ENCODE data around the gene EAF1.
"Not testable (repeated sequence)": the region's sequence is repeated elsewhere in the genome, so short reads cannot be mapped to it uniquely, and the experiment has no call there.

EAF1 gene

DNA sequence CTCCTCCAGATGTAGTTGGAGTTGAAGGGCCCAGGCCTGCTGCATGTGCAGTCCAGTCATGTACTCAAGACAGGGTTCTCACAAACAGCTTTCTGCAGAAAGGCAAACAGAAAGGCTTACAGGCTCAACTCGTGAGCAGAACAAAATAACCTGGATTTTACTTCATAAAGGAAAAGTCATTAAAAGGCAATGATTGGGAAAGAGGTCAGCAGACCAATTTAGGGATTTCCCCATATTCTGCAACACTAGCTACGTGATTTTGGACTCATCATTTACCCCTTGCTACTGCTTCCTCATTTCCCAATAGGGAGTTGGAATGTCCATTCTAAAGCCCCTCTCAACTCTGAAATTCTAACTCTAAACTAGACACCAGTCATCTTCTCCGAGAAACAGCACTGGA is 18.2 kb upstream of the EAF1 start:
- no peak for DNase-seq

DNA sequence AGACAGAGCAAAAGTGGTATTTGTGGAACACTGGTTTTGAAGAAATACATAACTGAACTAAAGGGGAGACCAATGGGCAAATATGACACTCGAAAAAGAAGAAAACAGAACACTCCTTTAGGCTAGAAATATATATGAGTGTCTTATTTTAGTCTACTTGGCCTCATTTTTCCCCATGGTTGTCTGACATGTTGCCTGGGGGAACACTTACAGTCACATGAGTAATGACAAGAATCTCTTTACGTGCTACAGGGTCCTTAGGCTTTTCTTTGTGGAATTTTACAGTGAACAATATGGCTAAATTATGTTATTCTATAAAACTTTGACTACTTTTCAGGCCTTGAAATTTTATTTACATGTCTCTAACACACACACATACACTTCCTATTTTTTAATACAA is 17.6 kb upstream of the EAF1 start:
- no peak for DNase-seq

DNA sequence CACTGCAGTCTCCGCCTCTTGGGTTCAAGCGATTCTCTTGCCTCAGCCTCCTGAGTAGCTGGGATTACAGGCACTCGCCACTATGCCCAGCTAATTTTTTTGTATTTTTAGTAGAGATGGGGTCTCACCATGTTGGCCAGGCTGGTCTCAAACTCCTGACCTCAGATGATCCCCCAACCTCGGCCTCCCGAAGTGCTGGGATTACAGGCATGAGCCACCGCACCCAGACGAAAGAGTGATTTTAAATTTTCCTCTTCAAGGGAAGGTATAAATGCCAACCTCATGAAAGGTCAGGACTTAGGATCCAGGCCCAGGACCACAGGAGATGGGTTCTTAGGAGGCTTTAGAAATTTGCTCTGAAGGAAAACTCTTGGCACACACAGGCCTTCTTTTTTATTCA is 16.4 kb upstream of the EAF1 start:
- DNase-seq = not testable (repeated sequence)

- no peak for DNase-seq
These were observed 6.5 kb upstream of the EAF1 start for GRCh38 chr3:15420871-15421270.

DNA sequence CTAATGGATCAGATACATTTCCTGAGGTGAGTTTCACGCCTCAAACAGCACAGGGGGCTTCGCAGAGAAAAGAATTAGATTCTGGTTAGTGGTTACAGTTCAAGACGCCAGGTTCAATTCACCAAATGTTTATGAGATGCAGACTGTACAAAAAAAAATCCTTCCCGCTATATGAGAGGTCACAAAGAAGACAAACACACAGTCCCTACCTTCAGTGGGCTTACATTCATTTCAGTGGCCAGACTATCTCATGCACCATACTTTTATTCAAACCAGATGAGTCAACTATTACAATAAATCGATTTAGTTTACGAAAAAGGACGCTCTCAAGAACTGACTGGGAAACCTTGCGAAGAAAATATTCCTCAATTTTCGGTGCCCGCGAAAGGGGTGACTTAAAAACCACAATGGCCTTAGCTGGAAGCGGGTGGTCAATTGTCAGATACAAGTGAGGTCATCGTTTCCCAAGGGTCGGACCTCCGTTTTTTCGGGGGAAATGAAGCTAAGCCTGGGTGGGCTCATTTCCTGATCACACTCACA is 749 bp upstream of the EAF1 start:
- no peak for DNase-seq

DNA sequence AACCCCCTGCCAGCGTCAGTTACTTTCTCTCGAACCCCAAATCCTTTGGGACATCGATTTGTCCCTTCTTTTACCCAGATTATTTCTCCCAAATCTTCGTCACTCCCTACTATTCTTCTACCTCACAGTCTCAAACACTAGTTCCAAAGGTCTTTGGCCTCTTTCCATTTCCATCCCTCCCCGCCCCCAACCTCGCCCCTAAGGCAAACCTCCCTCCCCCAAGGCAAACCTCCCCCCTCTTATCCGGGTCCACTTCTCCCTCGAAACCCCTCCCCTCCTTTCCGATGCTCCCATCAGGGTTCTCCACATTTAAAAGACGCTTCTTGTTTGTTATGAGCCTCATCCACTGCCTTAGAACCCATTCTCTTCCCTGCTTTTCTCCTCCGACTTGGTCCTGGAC is 583 bp downstream of the EAF1 start:
- DNase-seq = no peak

DNA sequence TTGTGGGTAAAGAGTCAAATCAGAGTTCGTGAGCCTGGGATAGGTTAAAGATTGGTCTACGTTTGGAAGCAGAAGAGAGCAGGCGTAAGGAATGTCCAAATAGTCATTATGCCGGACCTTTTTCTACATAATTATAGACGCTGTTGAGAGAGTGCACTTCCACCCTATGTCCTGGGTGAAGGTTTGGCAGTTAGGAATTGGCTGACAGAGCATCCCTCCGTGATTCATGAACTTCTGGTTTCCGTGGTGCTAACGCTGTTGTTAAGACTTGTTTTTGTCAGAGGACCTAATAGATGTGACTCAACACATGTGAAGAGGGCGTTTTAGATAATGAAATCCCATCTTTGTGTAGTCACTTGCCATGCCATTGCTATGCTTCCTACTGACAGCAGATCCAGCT is 1.1 kb downstream of the EAF1 start:
- DNase-seq = no peak

GRCh38 chr3:15429080-15429479 is 1.7 kb downstream of the EAF1 start:
- no peak for DNase-seq

- DNase-seq = no peak
These were observed 3.2 kb downstream of the EAF1 start for GRCh38 chr3:15430624-15431023.

- DNase-seq = no peak
These were observed 3.9 kb downstream of the EAF1 start for GRCh38 chr3:15431256-15431837.

DNA sequence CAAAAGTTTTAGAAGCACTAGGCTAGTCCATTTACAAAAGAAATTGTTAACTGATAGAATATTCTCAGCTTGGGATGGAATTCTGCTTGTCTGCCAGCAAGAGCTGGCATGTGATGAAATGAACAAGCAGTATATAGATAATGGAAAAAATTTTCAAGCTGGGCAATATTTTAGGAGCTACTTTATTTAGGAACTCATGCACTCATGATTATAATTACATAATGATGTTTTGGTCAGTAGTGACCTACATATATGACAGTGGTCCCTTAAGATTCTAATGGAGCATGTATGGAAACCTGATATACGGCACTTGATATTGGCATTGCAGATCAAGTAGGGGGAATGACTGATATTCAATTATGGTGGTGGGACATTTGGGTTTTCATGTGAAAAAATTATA is 6.1 kb downstream of the EAF1 start:
- no peak for DNase-seq

DNA sequence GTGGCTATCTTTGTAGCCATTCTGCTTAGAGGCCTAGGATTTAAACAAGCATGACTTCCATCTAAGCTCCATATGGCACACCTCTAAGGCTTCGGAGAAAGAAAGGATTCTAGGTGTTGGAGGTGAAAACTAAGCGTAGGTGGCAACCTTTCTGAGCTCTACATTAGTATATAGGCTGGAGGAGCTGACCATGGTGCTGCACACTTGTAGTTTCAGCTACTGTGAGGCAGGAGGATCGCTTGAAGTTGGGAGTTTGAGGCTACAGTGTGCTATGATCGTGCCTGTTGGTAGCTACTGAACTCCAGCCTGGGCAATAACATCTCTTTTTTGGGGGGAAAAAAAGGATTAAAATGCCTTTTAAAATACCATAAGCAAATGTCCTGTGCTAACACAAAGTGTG is 7.4 kb downstream of the EAF1 start:
- no peak for DNase-seq

- DNase-seq = no peak
These were observed 8.8 kb downstream of the EAF1 start for GRCh38 chr3:15436246-15436645.

- DNase-seq = no peak
These were observed 11.6 kb downstream of the EAF1 start for GRCh38 chr3:15438983-15439382.

DNA sequence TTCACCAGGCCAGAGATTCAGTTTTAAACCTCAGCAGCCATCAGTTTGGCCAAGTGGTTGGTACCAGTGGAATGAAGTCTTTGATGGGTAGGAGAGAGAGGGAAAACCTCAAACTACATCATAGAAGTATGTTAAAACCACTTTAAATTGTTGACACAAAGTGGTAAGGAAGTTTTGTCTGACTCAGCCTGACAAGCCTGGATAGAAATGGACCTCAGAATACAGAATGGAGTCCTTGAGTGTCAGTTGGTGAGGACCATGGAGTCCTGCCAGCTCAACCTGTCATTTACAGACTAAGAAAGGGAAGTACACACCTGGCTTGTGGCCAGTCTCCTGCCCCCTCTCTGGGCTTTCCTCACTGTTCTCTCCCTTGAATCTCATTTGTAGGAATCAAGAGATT is 12.1 kb downstream of the EAF1 start:
- no peak for DNase-seq

DNA sequence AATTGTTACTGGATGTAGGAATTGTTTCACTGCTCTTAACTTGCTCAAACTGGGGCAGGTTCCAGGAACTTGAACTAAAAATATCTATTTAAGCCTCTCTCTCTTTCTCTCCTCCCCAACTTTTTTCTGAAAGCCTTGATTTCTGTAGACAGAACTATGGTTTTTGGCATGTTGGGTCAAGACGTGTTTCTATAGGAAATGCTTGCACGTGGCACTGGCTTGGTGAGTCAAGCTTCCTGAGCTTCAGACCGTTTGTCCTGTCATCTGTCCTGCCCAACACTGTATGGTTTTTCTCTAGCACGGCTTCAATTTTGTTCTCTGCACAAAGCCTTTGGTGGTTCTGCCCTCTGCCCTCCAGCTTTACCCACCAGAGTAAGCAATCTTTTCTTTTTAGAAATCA is 13.5 kb downstream of the EAF1 start:
- no peak for DNase-seq

GRCh38 chr3:15443826-15444524 is 16.6 kb downstream of the EAF1 start:
- no peak for DNase-seq

DNA sequence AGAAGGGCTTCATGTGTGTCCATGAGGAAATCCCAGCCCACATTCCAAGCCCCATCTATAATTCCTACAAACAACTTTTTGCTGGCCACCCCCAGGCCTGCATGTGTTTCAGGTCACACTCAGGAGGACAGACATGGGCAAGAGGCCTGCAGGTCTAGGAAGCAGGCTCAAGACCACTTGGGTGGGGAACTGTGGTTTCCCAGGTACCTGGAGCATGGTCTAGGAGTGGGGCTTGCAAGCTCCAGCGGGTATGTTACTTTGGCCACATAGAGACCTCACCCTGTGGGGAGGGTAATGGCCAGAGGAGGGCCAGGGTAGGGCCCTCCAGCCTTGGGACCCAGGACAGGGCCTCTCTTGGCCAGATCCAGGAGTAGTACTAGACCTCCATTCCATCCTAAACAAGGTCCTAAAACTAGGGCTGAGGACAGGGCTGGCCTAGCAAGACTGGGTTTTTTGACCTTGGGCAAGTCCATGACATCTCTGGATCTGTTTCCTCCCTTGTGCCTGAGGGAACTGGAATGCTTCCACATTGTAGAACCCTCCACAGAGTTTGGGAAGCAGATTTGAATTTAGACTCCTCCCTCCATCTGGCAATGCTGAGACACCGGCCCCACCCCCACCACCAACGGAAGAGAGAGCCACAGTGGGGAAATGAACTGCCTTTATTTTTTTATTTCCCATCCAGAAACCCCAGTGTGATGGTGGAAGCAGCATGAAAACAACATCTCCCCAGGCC is 22.3 kb downstream of the EAF1 start:
- DNase-seq = no peak

DNA sequence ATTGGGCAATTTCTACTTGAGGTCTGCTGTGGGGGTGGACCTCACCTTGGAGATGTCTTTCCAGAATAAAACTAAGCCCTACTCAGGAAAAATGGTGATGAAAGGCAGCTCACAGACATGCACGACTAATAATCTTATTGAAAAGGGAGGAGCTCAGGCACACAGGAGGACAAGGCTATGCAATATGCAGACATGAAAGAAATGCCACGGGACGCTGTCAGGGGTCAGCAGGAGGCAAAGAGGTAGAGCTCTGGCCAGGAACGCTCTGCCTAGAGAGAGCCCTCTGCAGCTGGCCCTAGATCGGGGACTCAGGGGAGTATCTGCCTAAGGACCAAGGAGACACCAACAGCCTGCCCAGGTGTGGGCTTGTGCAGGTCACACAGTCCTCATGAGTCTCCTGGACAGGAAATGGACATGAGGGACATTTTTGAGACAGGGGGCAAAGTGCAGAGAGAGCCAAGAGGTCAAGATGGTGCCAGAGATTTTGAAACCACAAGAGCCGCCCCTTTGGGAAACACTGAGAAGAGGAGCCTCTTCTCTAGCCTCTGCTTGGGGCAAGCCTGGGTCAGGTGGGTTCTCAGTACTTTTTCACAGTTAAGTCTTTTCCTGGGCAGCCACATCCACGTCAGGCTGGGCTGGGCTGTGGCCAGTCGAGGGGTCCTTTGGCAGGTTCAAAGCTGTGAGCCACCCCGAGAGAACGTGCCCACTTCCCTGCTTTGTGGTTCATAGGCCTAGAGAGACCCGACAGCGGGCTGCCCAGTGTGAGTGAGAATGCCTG is 23.2 kb downstream of the EAF1 start:
- DNase-seq = no peak

DNA sequence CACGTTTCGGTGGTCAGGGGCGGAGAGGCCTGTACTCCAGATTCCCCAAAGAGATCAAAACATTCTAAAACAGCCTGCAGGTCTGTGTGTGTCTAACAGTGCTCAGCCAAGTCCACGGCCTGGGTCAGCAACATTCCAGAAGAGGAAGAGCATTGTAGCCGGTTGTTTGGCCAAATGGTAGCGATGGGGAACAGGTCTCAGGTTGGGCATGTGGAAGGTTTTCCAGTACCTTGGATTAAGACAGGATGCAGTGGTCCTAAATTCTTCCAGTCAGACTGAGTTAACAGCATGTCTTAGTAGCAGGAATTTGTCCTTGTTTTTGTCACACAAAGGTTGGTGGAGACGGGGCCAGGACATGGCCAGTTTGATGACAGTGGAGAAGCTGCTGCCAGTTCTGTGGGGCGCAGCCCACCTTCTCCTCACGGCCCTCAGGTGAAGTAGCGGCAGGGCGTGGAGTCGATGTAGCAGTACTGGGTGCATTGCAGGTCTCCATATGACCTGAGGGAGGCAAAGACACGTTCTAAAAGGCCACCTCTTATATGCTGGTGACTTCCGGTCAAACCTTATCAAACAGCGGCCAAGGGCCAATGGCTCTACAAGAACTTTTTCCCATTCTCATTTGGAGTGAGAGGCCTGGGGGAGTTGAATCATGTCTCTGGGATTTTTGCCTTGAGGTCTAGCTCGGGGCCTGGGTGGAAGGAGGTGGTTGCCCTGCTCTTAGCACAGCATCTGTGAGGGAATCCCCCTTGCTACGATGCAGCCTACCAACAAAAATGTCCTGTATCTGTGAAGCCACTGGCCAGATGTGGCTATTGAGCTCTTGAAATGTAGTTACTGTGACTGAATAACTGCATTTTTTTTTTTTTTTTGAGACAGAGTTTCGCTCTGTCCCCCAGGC is 24.1 kb downstream of the EAF1 start:
- no peak for DNase-seq

DNA sequence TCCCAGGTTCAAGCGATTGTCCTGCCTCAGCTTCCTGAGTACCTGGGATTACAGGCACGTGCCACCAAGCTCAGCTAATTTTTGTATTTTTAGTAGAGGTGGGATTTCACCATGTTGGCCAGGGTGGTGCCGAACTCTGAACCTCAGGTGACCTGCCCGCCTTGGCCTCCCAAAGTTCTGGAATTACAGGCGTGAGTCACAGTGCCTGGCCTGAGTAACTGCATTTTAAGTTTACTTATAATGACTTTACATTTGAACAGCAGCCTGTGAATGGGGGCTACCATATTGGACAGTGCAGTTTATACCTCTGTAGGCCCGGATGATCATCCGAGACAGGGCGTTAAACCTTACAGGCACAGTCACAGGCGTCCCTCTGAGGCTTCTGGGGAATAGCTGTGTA is 24.8 kb downstream of the EAF1 start:
- no peak for DNase-seq

- no peak for DNase-seq
These were observed 25.6 kb downstream of the EAF1 start for GRCh38 chr3:15452961-15453360.

Measured in right hindlimb (tissue), 1 donor.